K562 (cell line): ENCODE measurements around the gene CACTIN. TPM values are rescaled to one million over a fixed set of nuclear protein-coding genes. Genes with fewer than 3 reads are reported as not detected.
"Not testable (repeated sequence)": the region's sequence is repeated elsewhere in the genome, so short reads cannot be mapped to it uniquely, and the experiment has no call there.

Experiments
- ATAC-seq: fragments of 200-7000 bp; cut with Tn5 transposase; 3 replicates; pipeline ENCODE4 v1.9.1; 2020; ENCODE audit warnings: moderate library complexity
- BruUV-seq: library from RNA; stranded (reverse); fragments of 400-500 nt; replicated peaks from 2 replicates; lab custom pipeline; 2021; lab: Mats Ljungman, UMichigan
- CTCF ChIA-PET: fragments of 300-600 bp; formaldehyde crosslinking; extraction: SDS; loops from one replicate; lab custom pipeline; 2021; ENCODE audit warnings: low intra/inter-chr PET ratio; lab: Yijun Ruan, JAX
- POLR2A ChIA-PET: fragments of 300-600, 350-650 bp; sonication (Branson Sonifier 250); formaldehyde crosslinking; extraction: SDS; loops from one replicate; lab custom pipeline; 2021; ENCODE audit warnings: antibody characterized with exemption, inconsistent platforms; lab: Yijun Ruan, JAX
- DNase-seq, 4 experiments: peaks; one replicate each; pipeline versions ENCODE4 v3.0.0 to v3.0.0-alpha.2; 2011 to 2018; ENCODE audit warnings: low spot score in 3 of 4, mixed read lengths in 3 of 4; ENCODE audit errors: extremely low read depth in 1 of 4
- FAIRE-seq: peaks from 2 replicates; lab custom pipeline; 2011; peaks lifted over from hg19 to GRCh38; lab: Jason Lieb, UNC
- H2AFZ ChIP-seq: 2 replicates; pipeline ENCODE4 v1.6.0; 2011; ENCODE audit warnings: low read depth, low read length, control low read depth, inconsistent platforms
- H3K27ac ChIP-seq: fragments of 200-600 bp; 3 replicates; pipeline ENCODE4 v1.8.0; 2011; ENCODE audit warnings: low read depth, mild to moderate bottlenecking, control low read depth, inconsistent platforms, low read length, moderate library complexity, mixed read lengths; ENCODE audit errors: extremely low read depth
- H3K27me3 ChIP-seq, 2 experiments: fragments of 300-600 bp in 1 of 2; 2 replicates in 1 of 2; 3 replicates in 1 of 2; pipeline versions ENCODE4 v1.6.0 to v1.8.0; 2011; ENCODE audit warnings: inconsistent platforms in 2 of 2, low read length in 2 of 2, mild to moderate bottlenecking in 1 of 2, mixed read lengths in 1 of 2, moderate library complexity in 1 of 2; ENCODE audit not compliant: control insufficient read depth in 2 of 2, insufficient read depth in 2 of 2
- H3K36me3 ChIP-seq: fragments of 300-600 bp; 3 replicates; pipeline ENCODE4 v1.8.0; 2011; ENCODE audit warnings: mild to moderate bottlenecking, low read length, inconsistent platforms; ENCODE audit not compliant: control insufficient read depth, insufficient read depth
- H3K4me1 ChIP-seq, 2 experiments: fragments of 200-600 bp in 1 of 2; replicated peaks in 1 of 2; 2 replicates in 1 of 2; 3 replicates in 1 of 2; pipeline versions ENCODE4 v1.5.1 to v1.8.0; 2011; ENCODE audit warnings: inconsistent platforms in 2 of 2, low read length in 2 of 2, mild to moderate bottlenecking in 1 of 2, mixed read lengths in 1 of 2, moderate library complexity in 1 of 2; ENCODE audit not compliant: control insufficient read depth in 2 of 2, insufficient read depth in 2 of 2
- H3K4me2 ChIP-seq: 2 replicates; pipeline ENCODE4 v1.6.1; 2011; ENCODE audit warnings: low read length, control low read depth, inconsistent platforms, mixed read lengths; ENCODE audit not compliant: insufficient read depth
- H3K4me3 ChIP-seq: fragments of 200-600 bp; sonication (generic), shearing (Covaris generic); 2 replicates; pipeline ENCODE4 v1.5.1; 2016; ENCODE audit warnings: control low read depth, inconsistent platforms
- H3K79me2 ChIP-seq: fragments of 200-600 bp; 3 replicates; pipeline ENCODE4 v1.8.0; 2011; ENCODE audit warnings: low read length, inconsistent platforms; ENCODE audit not compliant: control insufficient read depth, insufficient read depth
- H3K9ac ChIP-seq, 2 experiments: 2 replicates each; pipeline versions ENCODE4 v1.6.0 to v1.6.1; 2011; ENCODE audit warnings: low read depth in 2 of 2, low read length in 2 of 2, control low read depth in 1 of 2, inconsistent platforms in 1 of 2, mild to moderate bottlenecking in 1 of 2, mixed read lengths in 1 of 2; ENCODE audit not compliant: insufficient read depth in 1 of 2
- H3K9me1 ChIP-seq: one replicate; pipeline ENCODE4 v1.6.0; 2011; ENCODE audit warnings: inconsistent platforms, mild to moderate bottlenecking, low read length, moderate library complexity; ENCODE audit not compliant: control insufficient read depth, insufficient read depth
- H3K9me3 ChIP-seq: replicated peaks from 2 replicates; pipeline ENCODE4 v1.5.1; 2011; ENCODE audit warnings: low read depth, low read length, inconsistent platforms; ENCODE audit not compliant: control insufficient read depth, insufficient read depth
- H4K20me1 ChIP-seq: replicated peaks from 2 replicates; pipeline ENCODE4 v1.6.1; 2011; ENCODE audit warnings: low read length, inconsistent platforms, mixed read lengths; ENCODE audit not compliant: control insufficient read depth, insufficient read depth
- CBX3 ChIP-seq, 2 experiments: IDR thresholded peaks; 1 replicate in 1 of 2; 2 replicates in 1 of 2; pipeline ENCODE4 v1.6.1; 2012; ENCODE audit warnings: inconsistent platforms in 2 of 2, low read length in 2 of 2, borderline replicate concordance in 1 of 2, control low read depth in 1 of 2
- DPF2 ChIP-seq: fragments of 450-650 bp; IDR thresholded peaks from 2 replicates; pipeline ENCODE4 v1.6.1; 2016
- FOSL1 ChIP-seq: fragments of 200-800 bp; sonication (Bioruptor generic); conservative IDR thresholded peaks from 2 replicates; pipeline ENCODE4 v1.6.1; 2016; ENCODE audit warnings: missing genetic modification characterization, missing compliant biosample characterization
- LARP7 ChIP-seq: fragments of 450-650 bp; IDR thresholded peaks from 2 replicates; pipeline ENCODE4 v1.6.1; 2016
- SIX5 ChIP-seq, 2 experiments: IDR thresholded peaks; 2 replicates each; pipeline ENCODE4 v1.6.1; 2011; ENCODE audit warnings: low read length in 2 of 2, borderline replicate concordance in 1 of 2, low read depth in 1 of 2, mild to moderate bottlenecking in 1 of 2, moderate library complexity in 1 of 2; ENCODE audit not compliant: insufficient read depth in 1 of 2
- SLC30A9 ChIP-seq: fragments of 250-450 bp; sonication (Bioruptor Pico); IDR thresholded peaks from 2 replicates; pipeline ENCODE4 v1.8.0; 2022; ENCODE audit warnings: mild to moderate bottlenecking, moderate library complexity
- XRCC3 ChIP-seq: fragments of 450-650 bp; IDR thresholded peaks from 2 replicates; pipeline ENCODE4 v1.6.1; 2017; ENCODE audit warnings: mild to moderate bottlenecking, moderate library complexity
- ZNF143 ChIP-seq: sonication (generic); formaldehyde crosslinking; IDR thresholded peaks from 2 replicates; pipeline ENCODE4 v1.9.0; 2022; ENCODE audit warnings: mild to moderate bottlenecking, missing genetic modification reagents
- WGBS: fragments of 100-300 bp; shearing (Covaris generic); methylation state at CpG from one replicate; pipeline ENCODE4 v1.1.6; 2016; ENCODE audit warnings: low coverage, mixed read lengths; ENCODE audit not compliant: insufficient coverage; ENCODE audit errors: missing lambda C conversion rate; 5-methylcytosine and 5-hydroxymethylcytosine counted together
- in situ Hi-C: fragments of 300-500 bp; cut with MboI; formaldehyde crosslinking; loops from 4 replicates; pipeline ENCODE4 v1.15.0; 2018; ENCODE audit warnings: inconsistent platforms, mixed read lengths
- intact Hi-C: fragments of 100-400 bp; cut with micrococcal nuclease; formaldehyde crosslinking; loops from 2 replicates; pipeline ENCODE4 v1.14.2; 2022
- polyA plus RNA-seq, 8 experiments: library from polyadenylated mRNA; depleted of rRNA in 4 of 8; stranded (reverse) in 5 of 8; unstranded in 3 of 8; fragments of >200 nt; fragmentation: Nextera tagmentation in 2 of 8; fragmentation: Illumina TruSeq in 1 of 8; extraction: Ambion mirVana in 2 of 8; extraction: Trizol in 1 of 8; gene quantifications; 2 replicates each; pipeline versions ENCODE4 v1.2.1 to v1.2.3, GENCODE V29; 2011 to 2014; ENCODE audit warnings: inconsistent platforms in 1 of 8, missing spikeins in 1 of 8
- total RNA-seq, 7 experiments: library from RNA; depleted of rRNA in 6 of 7; stranded (reverse); fragments of >200 nt in 6 of 7; fragmentation: Illumina TruSeq in 2 of 7; extraction: Trizol in 2 of 7; gene quantifications; 2 replicates each; pipeline versions ENCODE4 v1.2.1 to v1.2.3, GENCODE V29; 2011 to 2021; ENCODE audit warnings: low replicate concordance in 1 of 7
- TF ChIP-seq, protein P1 (sequence below): fragments of 450-650 bp; formaldehyde crosslinking; IDR thresholded peaks from 2 replicates; pipeline ENCODE4 v1.4.0; 2020; ENCODE audit warnings: mild to moderate bottlenecking, mixed read lengths
- TF ChIP-seq, protein P2 (sequence below), 2 experiments: fragments of 450-650 bp in 1 of 2; sonication (generic) in 1 of 2; formaldehyde crosslinking in 1 of 2; IDR thresholded peaks in 1 of 2; conservative IDR thresholded peaks in 1 of 2; 2 replicates each; pipeline versions ENCODE4 v1.6.1 to v1.8.1; 2016 to 2023; ENCODE audit warnings: mild to moderate bottlenecking in 2 of 2, moderate library complexity in 2 of 2, inconsistent platforms in 1 of 2, missing genetic modification reagents in 1 of 2
- TF ChIP-seq, protein P3 (sequence below): fragments of 450-650 bp; IDR thresholded peaks from 2 replicates; pipeline ENCODE4 v1.6.1; 2016

Gene CACTIN
- total and polyA plus RNA-seq, 9 of the 15 experiments (the other 6 are each of a cell fraction or from before 2014, with no cell fraction given), result 0.15 to 49.2 (median 15.0) TPM

GRCh38 chr19:3570042-3570441 lies 56.5 kb downstream of the CACTIN start:
- in situ Hi-C loops, H3K9me3 ChIP-seq, BruUV-seq, FAIRE-seq, H3K4me3 ChIP-seq, H3K9me1 ChIP-seq, H3K27me3 ChIP-seq, H3K27ac ChIP-seq, ATAC-seq, H2AFZ ChIP-seq, H3K9ac ChIP-seq, DNase-seq, H4K20me1 ChIP-seq, intact Hi-C loops, CTCF ChIA-PET, H3K4me2 ChIP-seq: not testable (repeated sequence)
- Histone ChIP-seq H3K36me3 (peaks cover 14% of the 10 kb centered on the region), H3K79me2 (peaks cover 16% of the 10 kb centered on the region), H3K4me1 (peaks cover 14 to 50% of the 10 kb centered on the region in 2 experiments; a peak in 4 of 5 replicates)
- 86% methylated on average over 9 of the region's 11 CpGs for WGBS
- POLR2A ChIA-PET, result interaction anchor here (1.0 to 1.3 kb wide), 2 partner anchors 10 to 21 kb away, joined by 4 read pairs; no protein-coding TSS in a partner anchor

DNA sequence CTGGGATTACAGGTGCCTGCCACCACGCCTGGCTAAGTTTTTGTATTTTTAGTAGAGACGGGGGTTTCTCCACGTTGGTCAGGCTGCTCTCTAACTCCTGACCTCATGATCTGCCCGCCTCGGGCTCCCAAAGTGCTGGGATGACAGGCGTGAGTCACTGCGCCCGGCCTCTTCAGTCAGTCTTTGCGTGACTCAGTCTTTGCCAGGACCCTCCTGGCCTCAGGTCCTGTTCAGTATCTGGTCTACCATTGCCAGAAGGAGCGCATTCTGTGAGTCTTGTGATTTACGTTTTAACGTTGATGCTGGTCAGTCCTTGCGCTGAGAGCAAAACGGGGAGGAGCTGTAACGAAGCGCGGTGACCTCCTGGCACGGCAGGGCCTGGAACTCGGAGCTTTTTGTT lies 61.5 kb downstream of the CACTIN start:
- ATAC-seq (peak; percentile 16; the same call in 1 of the 3 replicates), DNase-seq (peak in 1 of 4 experiments; percentile 67), FAIRE-seq (peak; percentile 73)
- Histone ChIP-seq H3K27ac (peak overlapping the region; percentile 48; the same call in 1 of the 3 replicates), H3K36me3 (no peaks in the 10 kb centered on the region), H3K9me3 (no peaks in the 10 kb centered on the region), H3K9me1 (no peaks in the 10 kb centered on the region), H3K79me2 (no peaks in the 10 kb centered on the region), H3K4me2 (no peak overlapping the region; the same call in 1 of the 2 replicates), H3K27me3 (no peaks in the 10 kb centered on the region), H3K9ac (peak overlapping the region in 1 of 2 experiments; percentile 0; a peak in 1 of 4 replicates), H3K4me3 (no peak overlapping the region), H3K4me1 (peaks cover 16 to 54% of the 10 kb centered on the region in 2 experiments; a peak in 4 of 5 replicates), H4K20me1 (no peaks in the 10 kb centered on the region), H2AFZ (no peak overlapping the region)
- in situ Hi-C loops, result no loop called here
- ChIA-PET CTCF (no interaction called here), POLR2A (interaction anchor here (0.7 to 0.9 kb wide), 2 partner anchors 26 to 197 kb away, joined by 3 read pairs; partner anchors contain the start of gene MRPL54)
- intact Hi-C loops, result no loop called here
- 46% methylated on average over 19 of the region's 19 CpGs for WGBS
- no TSS peak for BruUV-seq
- TF ChIP-seq, protein P1, sequence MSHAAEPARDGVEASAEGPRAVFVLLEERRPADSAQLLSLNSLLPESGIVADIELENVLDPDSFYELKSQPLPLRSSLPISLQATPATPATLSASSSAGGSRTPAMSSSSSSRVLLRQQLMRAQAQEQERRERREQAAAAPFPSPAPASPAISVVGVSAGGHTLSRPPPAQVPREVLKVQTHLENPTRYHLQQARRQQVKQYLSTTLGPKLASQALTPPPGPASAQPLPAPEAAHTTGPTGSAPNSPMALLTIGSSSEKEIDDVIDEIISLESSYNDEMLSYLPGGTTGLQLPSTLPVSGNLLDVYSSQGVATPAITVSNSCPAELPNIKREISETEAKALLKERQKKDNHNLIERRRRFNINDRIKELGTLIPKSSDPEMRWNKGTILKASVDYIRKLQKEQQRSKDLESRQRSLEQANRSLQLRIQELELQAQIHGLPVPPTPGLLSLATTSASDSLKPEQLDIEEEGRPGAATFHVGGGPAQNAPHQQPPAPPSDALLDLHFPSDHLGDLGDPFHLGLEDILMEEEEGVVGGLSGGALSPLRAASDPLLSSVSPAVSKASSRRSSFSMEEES, result no peak
- no peak for TF ChIP-seq SIX5 (IDR thresholded peaks at IDR 0.05; ENCODE audit: borderline replicate concordance in 1 of 2, insufficient read depth in 1 of 2, low read depth in 1 of 2, low read length in 2 of 2)
- no peak for TF ChIP-seq CBX3 (IDR thresholded peaks at IDR 0.05; ENCODE audit: borderline replicate concordance in 1 of 2, low read length in 2 of 2)
- 0 out of 2 replicates have a peak, but pooled peaks have one; percentile 43 for TF ChIP-seq DPF2
- TF ChIP-seq FOSL1, result peak; percentile 92
- TF ChIP-seq, protein P2, sequence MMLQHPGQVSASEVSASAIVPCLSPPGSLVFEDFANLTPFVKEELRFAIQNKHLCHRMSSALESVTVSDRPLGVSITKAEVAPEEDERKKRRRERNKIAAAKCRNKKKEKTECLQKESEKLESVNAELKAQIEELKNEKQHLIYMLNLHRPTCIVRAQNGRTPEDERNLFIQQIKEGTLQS (IDR thresholded peaks at IDR 0.05), result peak; percentile 81
- TF ChIP-seq, protein P2 (CRISPR knock-in tag; conservative IDR thresholded peaks at IDR 0.05), result no peak
- TF ChIP-seq XRCC3, result no peak
- no peak for TF ChIP-seq LARP7
- TF ChIP-seq, protein P3, sequence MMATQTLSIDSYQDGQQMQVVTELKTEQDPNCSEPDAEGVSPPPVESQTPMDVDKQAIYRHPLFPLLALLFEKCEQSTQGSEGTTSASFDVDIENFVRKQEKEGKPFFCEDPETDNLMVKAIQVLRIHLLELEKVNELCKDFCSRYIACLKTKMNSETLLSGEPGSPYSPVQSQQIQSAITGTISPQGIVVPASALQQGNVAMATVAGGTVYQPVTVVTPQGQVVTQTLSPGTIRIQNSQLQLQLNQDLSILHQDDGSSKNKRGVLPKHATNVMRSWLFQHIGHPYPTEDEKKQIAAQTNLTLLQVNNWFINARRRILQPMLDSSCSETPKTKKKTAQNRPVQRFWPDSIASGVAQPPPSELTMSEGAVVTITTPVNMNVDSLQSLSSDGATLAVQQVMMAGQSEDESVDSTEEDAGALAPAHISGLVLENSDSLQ, result peak; percentile 52; the same call in 1 of the 2 replicates
- no peak for TF ChIP-seq SLC30A9 (CRISPR knock-in tag)
- TF ChIP-seq ZNF143 (CRISPR knock-in tag), result no peak
